Osteoblast (primary cell): ENCODE data around the gene EEF2K. TPM values are rescaled to one million over a fixed set of nuclear protein-coding genes. Genes with fewer than 3 reads are reported as not detected.
"Not testable (repeated sequence)": the region's sequence is repeated elsewhere in the genome, so short reads cannot be mapped to it uniquely, and the experiment has no call there.

Experiments used
- DNase-seq: peaks from one replicate; pipeline ENCODE4 v3.0.0; 2011; ENCODE audit warnings: low spot score, mixed read lengths; ENCODE audit not compliant: insufficient read length; ENCODE audit errors: missing footprints
- H2AFZ ChIP-seq: 2 replicates; pipeline ENCODE4 v1.6.0; 2011; ENCODE audit warnings: mild to moderate bottlenecking, low read length
- H3K27ac ChIP-seq: 2 replicates; pipeline ENCODE4 v1.5.1; 2011; ENCODE audit warnings: mild to moderate bottlenecking, low read depth, low read length, moderate library complexity
- H3K27me3 ChIP-seq: 2 replicates; pipeline ENCODE4 v1.6.0; 2012; ENCODE audit warnings: mild to moderate bottlenecking, control low read depth, inconsistent platforms, low read length, moderate library complexity; ENCODE audit not compliant: insufficient read depth
- H3K36me3 ChIP-seq: 2 replicates; pipeline ENCODE4 v1.5.1; 2011; ENCODE audit warnings: mild to moderate bottlenecking, low read length, control low read depth, moderate library complexity; ENCODE audit not compliant: insufficient read depth
- H3K4me1 ChIP-seq: 2 replicates; pipeline ENCODE4 v1.5.1; 2011; ENCODE audit warnings: mild to moderate bottlenecking, low read length, control low read depth, moderate library complexity; ENCODE audit not compliant: insufficient read depth
- H3K4me2 ChIP-seq: 2 replicates; pipeline ENCODE4 v1.6.0; 2011; ENCODE audit warnings: mild to moderate bottlenecking, low read length; ENCODE audit not compliant: insufficient read depth
- H3K4me3 ChIP-seq: fragments of 200-600 bp; sonication (generic); 3 replicates; pipeline ENCODE4 v1.5.1; 2012; ENCODE audit warnings: mild to moderate bottlenecking, low read length, inconsistent platforms; ENCODE audit not compliant: insufficient read depth
- H3K79me2 ChIP-seq: 2 replicates; pipeline ENCODE4 v1.6.0; 2012; ENCODE audit warnings: mild to moderate bottlenecking, low read length, control low read depth, inconsistent platforms; ENCODE audit not compliant: insufficient read depth
- H3K9me3 ChIP-seq: 2 replicates; pipeline ENCODE4 v1.5.1; 2011; ENCODE audit warnings: low read depth, low read length, control low read depth
- H4K20me1 ChIP-seq: 2 replicates; pipeline ENCODE4 v1.6.0; 2012; ENCODE audit warnings: mild to moderate bottlenecking, low read length, control low read depth; ENCODE audit not compliant: insufficient read depth
- total RNA-seq: library from RNA; depleted of rRNA; stranded (reverse); fragments of >200 nt; gene quantifications from 2 replicates; pipeline ENCODE4 v1.2.3, GENCODE V29; 2012
- TF ChIP-seq, protein P1 (sequence below): IDR thresholded peaks from 2 replicates; pipeline ENCODE4 v1.5.1; 2011; ENCODE audit warnings: mild to moderate bottlenecking, low read depth, low read length, moderate library complexity; ENCODE audit errors: extremely low read depth

EEF2K gene
- total RNA-seq, 1 donor: 41.6 TPM

DNA sequence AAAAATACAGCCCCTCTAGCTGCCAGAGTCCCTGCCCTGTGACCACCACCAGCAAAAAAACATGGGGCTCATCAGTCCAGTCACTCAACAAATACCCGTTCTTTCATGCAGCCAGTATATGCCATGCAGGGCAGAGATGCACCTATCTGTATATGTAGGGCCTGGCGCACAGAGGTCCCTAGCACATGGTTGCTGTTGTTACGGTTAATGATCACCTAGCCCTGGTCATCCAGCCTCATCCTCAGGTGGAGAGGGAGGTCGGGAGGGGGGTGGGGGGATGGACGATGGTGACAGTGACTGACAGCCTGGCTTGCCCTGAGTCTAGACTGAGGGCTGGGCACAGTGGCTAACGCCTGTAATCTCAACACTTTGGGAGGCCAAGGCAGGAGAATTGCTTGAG, 42.3 kb upstream of the EEF2K start:
- H3K4me2 ChIP-seq: no peak overlapping the region
- TF ChIP-seq, protein P1, sequence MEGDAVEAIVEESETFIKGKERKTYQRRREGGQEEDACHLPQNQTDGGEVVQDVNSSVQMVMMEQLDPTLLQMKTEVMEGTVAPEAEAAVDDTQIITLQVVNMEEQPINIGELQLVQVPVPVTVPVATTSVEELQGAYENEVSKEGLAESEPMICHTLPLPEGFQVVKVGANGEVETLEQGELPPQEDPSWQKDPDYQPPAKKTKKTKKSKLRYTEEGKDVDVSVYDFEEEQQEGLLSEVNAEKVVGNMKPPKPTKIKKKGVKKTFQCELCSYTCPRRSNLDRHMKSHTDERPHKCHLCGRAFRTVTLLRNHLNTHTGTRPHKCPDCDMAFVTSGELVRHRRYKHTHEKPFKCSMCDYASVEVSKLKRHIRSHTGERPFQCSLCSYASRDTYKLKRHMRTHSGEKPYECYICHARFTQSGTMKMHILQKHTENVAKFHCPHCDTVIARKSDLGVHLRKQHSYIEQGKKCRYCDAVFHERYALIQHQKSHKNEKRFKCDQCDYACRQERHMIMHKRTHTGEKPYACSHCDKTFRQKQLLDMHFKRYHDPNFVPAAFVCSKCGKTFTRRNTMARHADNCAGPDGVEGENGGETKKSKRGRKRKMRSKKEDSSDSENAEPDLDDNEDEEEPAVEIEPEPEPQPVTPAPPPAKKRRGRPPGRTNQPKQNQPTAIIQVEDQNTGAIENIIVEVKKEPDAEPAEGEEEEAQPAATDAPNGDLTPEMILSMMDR: no peak
- no peaks in the 10 kb centered on the region for H3K9me3 ChIP-seq
- no peak overlapping the region for H2AFZ ChIP-seq
- H4K20me1 ChIP-seq: no peaks in the 10 kb centered on the region
- H3K27me3 ChIP-seq: peaks cover 7% of the 10 kb centered on the region
- no peak overlapping the region for H3K27ac ChIP-seq
- H3K36me3 ChIP-seq: no peaks in the 10 kb centered on the region
- no peak overlapping the region for H3K4me3 ChIP-seq
- no peaks in the 10 kb centered on the region for H3K79me2 ChIP-seq
- no peak for DNase-seq
- no peaks in the 10 kb centered on the region for H3K4me1 ChIP-seq

DNA sequence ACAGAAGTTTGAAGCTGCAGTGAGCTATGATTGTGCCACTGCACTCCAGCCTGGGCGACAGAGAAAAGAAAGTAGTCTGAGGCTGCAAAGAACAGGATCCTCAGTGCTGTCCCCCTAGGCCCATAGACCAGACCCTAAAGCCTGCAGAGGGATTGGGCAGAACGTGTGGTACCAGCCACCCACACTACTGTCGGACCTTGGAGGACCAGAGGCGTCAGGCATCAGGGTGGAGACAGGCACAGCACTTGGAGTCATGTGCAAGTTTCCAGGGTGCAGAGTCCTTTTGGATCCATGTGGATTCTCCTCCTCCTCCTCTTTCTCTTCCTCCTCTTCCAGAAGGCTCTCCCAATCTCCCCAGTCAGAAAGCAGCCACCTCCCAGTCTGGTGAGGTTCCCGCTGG, 41.6 kb upstream of the EEF2K start:
- TF ChIP-seq, protein P1: no peak
- H4K20me1 ChIP-seq: no peaks in the 10 kb centered on the region
- DNase-seq: no peak
- peaks cover 7% of the 10 kb centered on the region for H3K27me3 ChIP-seq
- no peaks in the 10 kb centered on the region for H3K36me3 ChIP-seq
- H3K4me2 ChIP-seq: no peak overlapping the region
- no peak overlapping the region for H2AFZ ChIP-seq
- no peaks in the 10 kb centered on the region for H3K9me3 ChIP-seq
- H3K4me1 ChIP-seq: no peaks in the 10 kb centered on the region
- H3K27ac ChIP-seq: no peak overlapping the region
- H3K79me2 ChIP-seq: no peaks in the 10 kb centered on the region
- H3K4me3 ChIP-seq: no peak overlapping the region

DNA sequence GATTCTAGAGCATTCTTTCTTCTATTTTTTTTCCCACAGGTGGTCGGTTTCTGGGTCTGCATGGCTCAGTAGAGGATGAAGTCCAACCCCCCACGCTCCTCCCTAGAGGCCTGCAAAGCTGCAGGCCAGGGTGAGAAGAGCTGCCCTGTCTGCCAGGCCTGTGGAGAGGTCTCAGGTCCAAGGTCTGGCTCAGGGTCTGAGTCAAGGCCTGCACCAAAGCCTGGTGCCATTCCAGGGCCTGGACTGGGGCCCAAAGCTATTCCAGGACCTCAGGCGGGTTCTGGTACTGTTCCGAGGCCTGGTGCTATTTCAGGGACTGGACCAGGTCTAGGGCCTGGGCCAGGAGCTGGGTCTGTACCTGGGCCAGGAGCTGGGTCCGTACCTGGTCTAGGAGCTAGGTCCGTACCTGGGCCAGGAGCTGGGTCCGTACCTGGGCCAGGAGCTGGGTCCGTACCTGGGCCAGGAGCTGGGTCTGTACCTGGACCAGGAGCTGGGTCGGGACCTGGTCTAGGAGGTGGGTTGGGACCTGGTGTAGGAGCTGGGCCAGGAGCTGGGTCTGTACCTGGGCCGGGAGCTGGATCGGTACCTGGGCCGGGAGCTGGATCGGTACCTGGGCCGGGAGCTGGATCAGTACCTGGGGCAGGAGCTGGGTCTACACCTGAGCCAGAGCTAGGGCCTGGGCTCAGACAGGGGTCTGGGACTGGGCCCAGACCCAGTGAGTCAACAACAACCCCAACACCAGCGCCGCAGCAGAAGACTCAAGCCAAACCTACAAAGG, 40.4 kb upstream of the EEF2K start:
- H4K20me1 ChIP-seq: no peaks in the 10 kb centered on the region
- H2AFZ ChIP-seq: no peak overlapping the region
- H3K79me2 ChIP-seq: no peaks in the 10 kb centered on the region
- no peaks in the 10 kb centered on the region for H3K9me3 ChIP-seq
- no peak overlapping the region for H3K4me3 ChIP-seq
- no peak for DNase-seq
- TF ChIP-seq, protein P1: no peak
- H3K4me1 ChIP-seq: no peaks in the 10 kb centered on the region
- H3K27me3 ChIP-seq: peaks cover 11% of the 10 kb centered on the region
- H3K36me3 ChIP-seq: no peaks in the 10 kb centered on the region
- H3K27ac ChIP-seq: no peak overlapping the region
- H3K4me2 ChIP-seq: no peak overlapping the region

DNA sequence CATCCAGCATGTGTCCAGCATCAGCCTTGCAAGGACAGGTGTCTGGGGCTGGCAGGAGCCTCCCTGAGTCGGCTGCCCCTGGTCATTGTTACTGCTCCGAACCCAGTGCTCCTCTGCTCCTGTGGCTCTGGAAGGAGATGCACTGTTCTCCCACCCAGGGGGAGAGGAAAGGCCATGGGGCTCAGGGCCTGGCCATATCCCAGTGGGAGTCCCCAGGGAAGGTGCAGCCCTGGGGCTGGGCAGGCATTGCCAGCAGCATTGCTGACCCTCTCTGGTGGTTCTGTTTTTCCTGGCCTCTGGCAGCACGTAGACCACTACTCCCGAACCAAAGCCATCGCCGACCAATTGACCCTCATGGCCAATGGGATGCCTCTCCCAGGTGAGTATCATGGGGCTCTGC, 34.1 kb upstream of the EEF2K start:
- TF ChIP-seq, protein P1: no peak
- H3K36me3 ChIP-seq: no peaks in the 10 kb centered on the region
- H3K27ac ChIP-seq: no peak overlapping the region
- H3K4me2 ChIP-seq: no peak overlapping the region
- no peaks in the 10 kb centered on the region for H3K79me2 ChIP-seq
- H2AFZ ChIP-seq: no peak overlapping the region
- H3K9me3 ChIP-seq: no peaks in the 10 kb centered on the region
- peaks cover 5% of the 10 kb centered on the region for H3K27me3 ChIP-seq
- no peaks in the 10 kb centered on the region for H3K4me1 ChIP-seq
- H3K4me3 ChIP-seq: no peak overlapping the region
- no peak for DNase-seq
- no peaks in the 10 kb centered on the region for H4K20me1 ChIP-seq

DNA sequence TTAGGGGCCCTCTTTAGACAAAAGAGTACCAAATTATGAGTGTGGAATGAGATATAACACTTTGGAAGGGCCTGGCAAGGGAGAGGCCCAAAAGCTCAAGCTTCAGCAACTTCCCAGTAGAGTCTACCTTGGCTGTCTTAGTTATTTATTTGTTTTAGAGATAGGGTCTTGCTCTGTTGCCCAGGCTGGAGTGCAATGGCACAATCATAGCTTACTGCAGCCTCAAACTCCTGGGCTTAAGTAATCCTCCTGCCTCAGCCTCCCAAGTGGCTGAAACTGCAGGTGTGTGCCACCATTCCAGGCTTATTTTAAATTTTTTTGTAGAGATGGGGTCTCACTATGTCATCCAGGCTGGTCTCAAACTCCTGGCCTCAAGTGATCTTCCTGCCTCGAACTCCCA, 33.4 kb upstream of the EEF2K start:
- not testable (repeated sequence) for DNase-seq, H2AFZ ChIP-seq, H3K4me1 ChIP-seq, H3K4me3 ChIP-seq, H4K20me1 ChIP-seq, H3K27ac ChIP-seq, H3K79me2 ChIP-seq, H3K27me3 ChIP-seq, H3K9me3 ChIP-seq, H3K4me2 ChIP-seq, H3K36me3 ChIP-seq
